SW 1271 (cell line): Measurements from ENCODE around the gene ERMAP.
"Not testable (repeated sequence)": the region's sequence is repeated elsewhere in the genome, so short reads cannot be mapped to it uniquely, and the experiment has no call there.

Source experiments
- DNase-seq, 2 experiments: peaks; one replicate each; lab custom pipeline; 2025; lab: John Stamatoyannopoulos, UW

ERMAP gene

DNA sequence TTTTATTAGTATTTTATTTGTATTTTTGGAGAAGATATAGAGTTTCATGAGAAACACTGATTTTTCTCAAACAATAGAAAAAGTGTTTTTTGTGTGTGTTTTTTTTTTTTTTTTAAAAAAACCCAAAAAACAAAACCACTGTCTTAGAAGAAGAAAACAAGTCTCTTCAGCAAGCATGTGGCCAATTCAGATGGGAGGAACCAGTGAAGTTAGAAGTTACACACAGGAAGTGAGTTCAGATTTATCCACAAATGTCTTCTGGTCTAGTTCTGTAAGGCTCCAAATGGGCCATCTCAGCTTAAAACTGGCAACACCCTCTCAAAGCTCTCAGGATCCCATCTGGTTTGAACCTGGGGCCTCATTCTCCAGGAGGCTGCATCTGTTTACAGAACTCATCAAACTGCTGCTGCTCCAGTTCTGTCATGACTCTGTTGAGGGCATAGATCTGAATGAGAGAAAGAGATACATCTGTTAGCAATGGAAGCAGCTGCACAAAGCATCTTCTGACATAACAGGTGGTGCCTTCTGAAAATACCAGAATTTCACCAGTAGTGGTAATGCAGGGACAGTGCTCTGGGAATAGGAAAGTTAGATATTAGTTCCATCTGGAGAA is 9.8 kb upstream of the ERMAP start:
- no peak for DNase-seq

DNA sequence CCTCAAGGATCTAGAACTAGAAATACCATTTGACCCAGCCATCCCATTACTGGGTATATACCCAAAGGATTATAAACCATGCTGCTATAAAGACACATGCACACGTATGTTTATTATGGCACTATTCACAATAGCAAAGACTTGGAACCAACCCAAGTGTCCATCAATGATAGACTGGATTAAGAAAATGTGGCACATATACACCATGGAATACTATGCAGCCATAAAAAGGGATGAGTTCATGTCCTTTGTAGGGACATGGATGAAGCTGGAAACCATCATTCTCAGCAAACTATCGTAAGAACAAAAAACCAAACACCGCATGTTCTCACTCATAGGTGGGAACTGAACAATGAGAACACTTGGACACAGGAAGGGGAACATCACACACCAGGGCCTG is 2.1 kb upstream of the ERMAP start:
- DNase-seq, result not testable (repeated sequence)

DNA sequence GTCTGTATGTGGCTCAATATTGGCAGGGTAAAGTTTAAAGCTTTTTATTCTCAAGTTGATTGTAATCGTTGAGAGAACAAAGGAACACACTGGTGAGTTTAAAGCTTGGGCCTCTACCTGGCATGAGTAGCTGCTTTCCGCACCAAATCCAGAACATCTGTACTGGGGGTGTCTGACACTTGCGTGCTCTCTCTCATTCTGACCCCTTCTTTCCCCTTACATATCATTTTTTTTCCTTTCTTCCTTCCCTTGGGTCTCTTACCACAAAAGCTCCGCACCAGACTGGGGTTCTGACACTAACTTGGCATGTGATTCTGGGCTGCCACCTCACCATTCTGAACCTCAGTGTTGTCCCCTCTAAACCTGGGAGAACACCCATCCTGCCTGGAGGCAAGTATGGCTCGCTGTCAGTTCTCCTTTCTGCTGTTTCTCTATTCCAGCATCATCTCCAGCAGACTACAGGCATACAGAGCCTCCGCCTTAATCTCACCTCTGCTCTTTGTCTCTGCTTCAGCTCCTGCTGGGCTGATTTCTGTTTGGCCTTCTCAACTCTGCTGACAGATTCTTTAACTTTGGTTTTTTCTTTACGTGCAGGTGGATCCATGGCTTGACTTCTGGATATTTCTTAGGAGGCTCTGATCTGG is 859 bp upstream of the ERMAP start:
- DNase-seq, result no peak

- DNase-seq, result no peak
Measured at GRCh38 chr1:42817440-42817767, 482 bp downstream of the ERMAP start.

DNA sequence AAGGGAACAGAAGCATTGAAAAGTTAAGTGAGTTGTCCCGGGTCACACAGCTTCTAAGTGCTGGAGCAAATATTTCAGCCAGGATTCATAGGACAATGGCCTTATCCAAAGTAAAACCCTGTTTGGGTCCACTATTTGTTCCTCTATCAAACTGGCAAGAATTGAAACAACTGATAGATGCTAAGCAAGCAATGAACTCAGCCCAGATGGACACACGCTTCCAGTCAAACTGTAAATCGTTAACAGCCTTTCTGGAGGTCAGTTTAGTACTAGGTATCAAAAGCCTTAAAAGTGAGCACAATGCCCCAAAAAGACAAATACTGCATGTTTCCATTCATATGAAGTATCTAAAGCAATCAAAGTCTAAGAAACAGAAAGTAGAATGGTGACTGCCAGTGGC is 1.1 kb downstream of the ERMAP start:
- no peak for DNase-seq

- DNase-seq, result no peak
Measured at GRCh38 chr1:42820813-42821212, 3.9 kb downstream of the ERMAP start.

- no peak for DNase-seq
Measured at GRCh38 chr1:42821690-42822089, 4.8 kb downstream of the ERMAP start.

DNA sequence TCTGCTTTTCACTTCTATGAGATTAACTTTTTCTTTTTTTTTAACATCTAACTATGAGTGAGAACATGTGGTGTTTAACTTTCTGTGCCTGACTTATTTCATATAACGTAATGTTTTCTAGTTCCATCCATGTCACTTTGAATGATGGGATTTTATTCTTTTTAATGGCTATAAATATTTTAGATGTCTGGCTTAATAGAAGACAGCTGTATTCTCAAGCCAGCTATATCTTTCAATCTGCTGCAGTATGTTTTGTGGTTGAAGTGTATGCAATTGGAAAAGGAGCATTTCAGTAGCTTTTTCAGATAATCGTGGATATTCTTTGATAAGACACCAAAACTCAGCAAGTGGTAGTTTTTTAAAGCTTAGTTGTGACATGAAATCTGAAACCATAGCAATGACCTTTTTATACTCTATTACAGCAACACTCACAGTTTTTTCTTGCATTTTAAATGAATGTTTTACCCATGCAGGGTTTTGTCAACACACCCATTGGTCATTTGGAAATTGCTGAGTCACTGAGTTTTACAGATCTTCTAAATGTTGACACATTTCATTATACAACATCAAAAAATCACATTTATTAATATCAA is 6.0 kb downstream of the ERMAP start:
- DNase-seq, result no peak

DNA sequence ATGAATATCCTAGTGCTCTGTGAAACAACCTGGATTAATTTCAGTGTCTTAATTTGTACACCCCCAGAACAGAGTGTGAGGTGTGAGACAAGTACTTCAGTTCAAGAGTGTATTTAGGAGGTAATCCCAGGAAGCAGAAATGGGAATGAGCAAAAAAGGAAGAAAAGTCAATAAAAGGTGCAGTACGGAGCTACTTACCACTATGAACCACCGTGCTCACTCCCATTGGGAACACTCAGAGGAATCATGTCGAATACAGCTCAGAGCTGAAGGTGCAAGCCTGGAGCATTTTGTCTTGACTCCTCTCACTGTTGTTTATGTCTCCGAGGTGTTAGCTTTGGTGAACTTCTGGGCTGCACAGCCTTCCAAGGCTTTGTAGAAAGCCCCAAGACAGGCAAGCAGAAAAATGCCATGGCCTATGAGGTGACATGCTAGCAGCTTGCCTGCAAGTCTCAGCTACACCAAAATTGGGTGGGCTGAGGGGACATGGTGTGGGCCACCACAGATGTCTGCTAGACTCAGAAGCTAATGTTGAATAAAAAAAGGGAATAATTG is 7.6 kb downstream of the ERMAP start:
- no peak for DNase-seq

DNA sequence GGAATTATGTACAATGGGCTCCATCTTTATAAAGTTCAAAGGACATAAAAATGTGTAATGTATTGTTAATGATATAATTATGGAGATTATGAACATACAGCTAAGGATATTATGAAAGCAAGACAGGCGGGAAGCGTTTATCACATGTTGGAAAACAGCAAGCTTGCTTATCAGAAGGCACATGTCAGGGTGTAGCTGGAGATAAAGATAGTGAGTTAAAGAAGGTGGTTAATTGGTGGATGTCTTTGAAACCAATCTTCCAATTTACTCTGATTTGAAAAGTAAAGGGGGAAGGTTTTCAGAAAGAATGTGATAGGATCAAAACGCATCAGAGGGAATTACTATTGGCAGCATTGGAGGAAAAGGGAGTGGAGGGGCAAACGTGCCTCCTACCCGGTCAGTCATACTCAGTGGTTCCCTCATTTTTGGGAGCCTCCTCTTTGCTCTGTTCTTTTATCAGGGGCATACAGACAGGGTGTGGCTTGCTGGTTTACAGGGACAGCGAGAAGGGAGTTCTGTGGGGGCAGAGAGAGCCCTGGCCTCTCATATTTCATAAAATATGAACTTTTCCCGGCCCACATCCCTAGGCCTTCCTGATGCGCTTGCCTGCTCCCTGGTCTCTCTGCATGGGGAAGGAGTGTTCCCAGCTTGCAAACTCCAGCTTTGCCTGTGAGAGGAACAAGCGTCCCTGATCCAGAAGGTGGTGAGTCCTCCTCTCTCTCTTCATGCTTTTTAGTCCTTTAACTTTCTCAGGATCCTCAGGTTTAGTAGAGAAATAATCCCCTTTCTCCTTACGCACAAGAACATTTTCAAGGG is 8.3 kb downstream of the ERMAP start:
- no peak for DNase-seq

- DNase-seq, result no peak
Measured at GRCh38 chr1:42830631-42831030, 13.7 kb downstream of the ERMAP start.

GRCh38 chr1:42831273-42831672 is 14.4 kb downstream of the ERMAP start:
- no peak for DNase-seq

GRCh38 chr1:42832641-42833240 is 15.8 kb downstream of the ERMAP start:
- no peak for DNase-seq

GRCh38 chr1:42833981-42834380 is 17.1 kb downstream of the ERMAP start:
- DNase-seq, result no peak

GRCh38 chr1:42834803-42835202 is 17.9 kb downstream of the ERMAP start:
- no peak for DNase-seq

DNA sequence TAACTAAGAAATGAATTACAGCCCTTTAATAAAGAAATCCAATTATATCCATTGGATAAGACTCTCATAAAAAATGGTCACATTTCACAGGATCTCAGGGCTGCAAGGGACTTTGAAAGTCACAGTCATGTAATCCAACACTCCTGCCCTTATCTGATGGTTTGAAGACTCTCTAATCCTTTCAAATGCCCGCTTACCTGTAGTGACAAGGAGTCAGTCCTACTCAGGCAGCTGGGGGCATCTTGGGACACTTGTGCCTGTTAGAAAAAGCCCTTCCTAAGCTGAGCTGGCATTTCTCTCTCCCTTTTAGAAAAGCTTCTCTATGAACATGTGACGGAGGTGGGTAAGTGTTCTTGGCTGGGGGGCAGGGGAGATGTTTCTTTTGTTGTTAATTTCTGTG is 18.5 kb downstream of the ERMAP start:
- DNase-seq, result no peak

DNA sequence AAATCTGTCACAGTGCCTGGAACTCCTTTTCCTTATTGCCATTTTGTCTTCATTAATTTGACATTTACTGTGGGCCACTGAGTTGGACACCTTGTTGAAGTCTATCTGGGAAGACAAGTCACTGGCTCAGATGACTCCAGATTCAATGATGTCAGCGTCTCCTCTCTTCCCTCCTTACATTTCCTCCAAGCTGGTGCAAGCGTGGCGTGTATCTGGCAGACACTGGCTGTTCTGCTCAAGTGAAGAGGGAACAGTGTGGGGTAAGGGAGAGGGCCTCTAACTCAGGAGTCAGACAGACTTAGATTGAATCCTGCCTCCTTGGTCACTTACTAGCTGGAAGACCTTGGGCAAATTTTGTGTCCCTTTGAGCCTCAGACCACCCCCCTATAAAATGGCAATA is 20.8 kb downstream of the ERMAP start:
- DNase-seq, result no peak

GRCh38 chr1:42838482-42839190 is 21.7 kb downstream of the ERMAP start:
- no peak for DNase-seq

GRCh38 chr1:42841010-42841409 is 24.1 kb downstream of the ERMAP start:
- no peak for DNase-seq

DNA sequence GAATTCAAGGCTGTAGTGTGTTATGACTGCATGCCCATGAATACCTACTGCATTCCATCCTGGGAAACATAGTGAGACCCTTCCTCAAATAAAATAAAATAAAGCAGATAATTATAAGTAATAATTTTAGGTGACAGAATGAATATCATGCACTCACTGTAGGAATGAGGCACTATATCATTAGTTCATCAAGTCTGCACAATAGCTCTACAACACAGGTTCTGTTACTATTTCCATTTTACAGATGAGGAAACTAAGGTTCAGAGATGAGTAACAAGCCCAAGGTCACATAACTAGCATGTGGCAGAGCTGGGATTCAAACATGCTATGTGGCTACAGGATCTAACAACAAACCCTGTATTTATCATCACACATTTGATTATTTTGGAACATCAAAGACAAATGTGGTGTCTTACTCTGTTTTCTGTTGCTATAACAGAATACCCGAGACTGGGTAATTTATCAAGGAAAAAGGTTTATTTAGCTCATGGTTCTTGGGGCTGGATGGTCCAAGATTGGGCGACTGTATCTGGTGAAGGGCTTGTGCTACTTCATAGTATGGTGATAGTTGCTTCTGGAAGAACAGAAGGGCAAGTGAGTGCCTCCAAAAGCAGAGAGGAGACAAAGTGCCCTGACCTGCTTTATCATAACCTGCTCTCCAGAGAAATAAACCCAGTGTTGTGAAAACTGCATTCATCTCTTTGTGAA is 24.7 kb downstream of the ERMAP start:
- DNase-seq, result no peak

- no peak for DNase-seq
Measured at GRCh38 chr1:42844592-42845140, 27.7 kb downstream of the ERMAP start.
